GM18505 (cell line): ENCODE results near the gene TNIK.

Source experiments
- ATAC-seq: cut with Tn5 transposase; IDR thresholded peaks from one replicate; pipeline ENCODE4 v1.9.1; 2021; ENCODE audit not compliant: unreplicated experiment
- POLR2A ChIP-seq: IDR thresholded peaks from 4 replicates; pipeline ENCODE4 v1.6.1; 2011; ENCODE audit warnings: borderline replicate concordance; ENCODE audit not compliant: insufficient read depth, insufficient read length; ENCODE audit errors: extremely low read depth

The TNIK gene

GRCh38 chr3:171187706-171188290, 272.4 kb downstream of the TNIK start:
- ATAC-seq, result no peak
- no peak for TF ChIP-seq POLR2A

- ATAC-seq, result no peak
- no peak for TF ChIP-seq POLR2A
These were observed 273.2 kb downstream of the TNIK start for GRCh38 chr3:171186817-171187500.

GRCh38 chr3:171186383-171186782, 273.8 kb downstream of the TNIK start:
- no peak for TF ChIP-seq POLR2A
- no peak for ATAC-seq

GRCh38 chr3:171185959-171186358, 274.2 kb downstream of the TNIK start:
- no peak for ATAC-seq
- no peak for TF ChIP-seq POLR2A

GRCh38 chr3:171184372-171184771, 275.8 kb downstream of the TNIK start:
- no peak for TF ChIP-seq POLR2A
- ATAC-seq, result no peak

- ATAC-seq, result no peak
- no peak for TF ChIP-seq POLR2A
These were observed 277.2 kb downstream of the TNIK start for GRCh38 chr3:171183042-171183441.

GRCh38 chr3:171181907-171182690, 278.1 kb downstream of the TNIK start:
- TF ChIP-seq POLR2A, result no peak
- no peak for ATAC-seq

GRCh38 chr3:171178714-171179113, 281.5 kb downstream of the TNIK start:
- TF ChIP-seq POLR2A, result no peak
- no peak for ATAC-seq

GRCh38 chr3:171177553-171177952, 282.7 kb downstream of the TNIK start:
- TF ChIP-seq POLR2A, result no peak

GRCh38 chr3:171177056-171177455, 283.1 kb downstream of the TNIK start:
- no peak for TF ChIP-seq POLR2A
- ATAC-seq, result no peak

More at GRCh38 chr3:171177553-171177952, 282.7 kb downstream of the TNIK start:
- no peak for ATAC-seq

GRCh38 chr3:171176244-171176933, 283.8 kb downstream of the TNIK start:
- ATAC-seq, result no peak
- TF ChIP-seq POLR2A, result no peak

- no peak for ATAC-seq
- TF ChIP-seq POLR2A, result no peak
These were observed 284.4 kb downstream of the TNIK start for GRCh38 chr3:171175741-171176234.

GRCh38 chr3:171173736-171174135, 286.5 kb downstream of the TNIK start:
- no peak for ATAC-seq
- TF ChIP-seq POLR2A, result no peak

GRCh38 chr3:171172070-171172469, 288.1 kb downstream of the TNIK start:
- no peak for ATAC-seq
- TF ChIP-seq POLR2A, result no peak

- no peak for TF ChIP-seq POLR2A
- ATAC-seq, result no peak
These were observed 290.3 kb downstream of the TNIK start for GRCh38 chr3:171169866-171170265.
